Neural cell (in vitro differentiated cells): ENCODE data around the gene RAB11FIP4. TPM values are rescaled to one million over a fixed set of nuclear protein-coding genes. Genes with fewer than 3 reads are reported as not detected.

Source experiments
- H2AFZ ChIP-seq: fragments of 200-600, 300-800 bp; sonication (generic), shearing (Covaris generic); 2 replicates; pipeline ENCODE4 v1.6.0; 2014; ENCODE audit warnings: low read depth, mild to moderate bottlenecking, antibody characterized with exemption, low read length, moderate library complexity
- H3F3A ChIP-seq: fragments of 200-600 bp; shearing (Covaris generic); 2 replicates; pipeline ENCODE4 v1.6.1; 2016; ENCODE audit warnings: mild to moderate bottlenecking, moderate library complexity, mixed read lengths, antibody characterized with exemption, low read length; ENCODE audit not compliant: insufficient read depth, poor library complexity, severe bottlenecking
- H3K27ac ChIP-seq: fragments of 200-600, 300-800 bp; sonication (generic), shearing (Covaris generic); 2 replicates; pipeline ENCODE4 v1.5.1; 2014; ENCODE audit warnings: mild to moderate bottlenecking, low read length, moderate library complexity
- H3K27me3 ChIP-seq: fragments of 300-800, 200-600 bp; sonication (generic), shearing (Covaris generic); 2 replicates; pipeline ENCODE4 v1.6.0; 2014; ENCODE audit warnings: mild to moderate bottlenecking, low read depth, low read length, moderate library complexity; ENCODE audit not compliant: insufficient read depth
- H3K36me3 ChIP-seq: fragments of 300-800, 200-600 bp; sonication (generic), shearing (Covaris generic); 2 replicates; pipeline ENCODE4 v1.5.1; 2014; ENCODE audit warnings: mild to moderate bottlenecking, antibody characterized with exemption, low read length, moderate library complexity; ENCODE audit not compliant: insufficient read depth
- H3K4me2 ChIP-seq: fragments of 300-800, 200-600 bp; sonication (generic), shearing (Covaris generic); 2 replicates; pipeline ENCODE4 v1.6.0; 2014; ENCODE audit warnings: mild to moderate bottlenecking, low read length
- H3K4me3 ChIP-seq: fragments of 300-800, 200-600 bp; sonication (generic), shearing (Covaris generic); 2 replicates; pipeline ENCODE4 v1.5.1; 2014; ENCODE audit warnings: mild to moderate bottlenecking, low read length, moderate library complexity
- H3K79me2 ChIP-seq: fragments of 200-600 bp; shearing (Covaris generic); replicated peaks from 2 replicates; pipeline ENCODE4 v1.6.0; 2014; ENCODE audit warnings: mild to moderate bottlenecking, low read length, moderate library complexity; ENCODE audit not compliant: insufficient read depth
- H3K9ac ChIP-seq: fragments of 300-800, 200-600 bp; sonication (generic), shearing (Covaris generic); 2 replicates; pipeline ENCODE4 v1.6.1; 2016; ENCODE audit warnings: mild to moderate bottlenecking, low read length, mixed read lengths
- H3K9me2 ChIP-seq: fragments of 200-600 bp; shearing (Covaris generic); 2 replicates; pipeline ENCODE4 v1.6.1; 2016; ENCODE audit warnings: mild to moderate bottlenecking, low read length, mixed read lengths; ENCODE audit not compliant: insufficient read depth
- H3K9me3 ChIP-seq: fragments of 200-600, 300-800 bp; sonication (generic), shearing (Covaris generic); 2 replicates; pipeline ENCODE4 v1.6.1; 2016; ENCODE audit warnings: mild to moderate bottlenecking, mixed run types, low read length, moderate library complexity, mixed read lengths
- H4K20me1 ChIP-seq: fragments of 200-600 bp; shearing (Covaris generic); 2 replicates; pipeline ENCODE4 v1.6.1; 2016; ENCODE audit warnings: mild to moderate bottlenecking, mixed run types; ENCODE audit not compliant: insufficient read depth
- CTCF ChIP-seq: fragments of 450-650 bp; IDR thresholded peaks from 2 replicates; pipeline ENCODE4 v1.5.1; 2014; ENCODE audit warnings: antibody characterized with exemption, mild to moderate bottlenecking, moderate library complexity; ENCODE audit not compliant: poor library complexity, severe bottlenecking
- EP300 ChIP-seq: fragments of 450-650 bp; conservative IDR thresholded peaks from 2 replicates; pipeline ENCODE4 v1.6.1; 2014; ENCODE audit warnings: antibody characterized with exemption, mild to moderate bottlenecking, moderate library complexity; ENCODE audit not compliant: poor library complexity, severe bottlenecking
- EZH2 ChIP-seq: fragments of 200-600, 300-800 bp; shearing (Covaris generic), sonication (generic); IDR thresholded peaks from 2 replicates; pipeline ENCODE4 v1.6.1; 2014; ENCODE audit warnings: antibody characterized with exemption, low read length, borderline replicate concordance, mild to moderate bottlenecking; ENCODE audit not compliant: insufficient read depth, poor library complexity, severe bottlenecking
- MXI1 ChIP-seq: fragments of 450-650 bp; conservative IDR thresholded peaks from 2 replicates; pipeline ENCODE4 v1.6.1; 2014; ENCODE audit warnings: antibody characterized with exemption, mild to moderate bottlenecking; ENCODE audit not compliant: poor library complexity, severe bottlenecking
- POLR2AphosphoS5 ChIP-seq: IDR thresholded peaks from 2 replicates; pipeline ENCODE4 v1.6.1; 2012
- RAD21 ChIP-seq: fragments of 450-650 bp; conservative IDR thresholded peaks from 2 replicates; pipeline ENCODE4 v1.6.1; 2014; ENCODE audit warnings: antibody characterized with exemption, mild to moderate bottlenecking, moderate library complexity
- SMC3 ChIP-seq: fragments of 450-650 bp; conservative IDR thresholded peaks from 2 replicates; pipeline ENCODE4 v1.6.1; 2014; ENCODE audit warnings: antibody characterized with exemption, mild to moderate bottlenecking, moderate library complexity; ENCODE audit not compliant: poor library complexity
- TAF1 ChIP-seq: IDR thresholded peaks from 2 replicates; pipeline ENCODE4 v1.6.1; 2012; ENCODE audit warnings: low read depth
- polyA plus RNA-seq: library from polyadenylated mRNA; depleted of rRNA; stranded (reverse); fragments of >200 nt; gene quantifications from 2 replicates; pipeline ENCODE4 v1.2.3, GENCODE V29; 2014
- TF ChIP-seq, protein P1 (sequence below): IDR thresholded peaks from 2 replicates; pipeline ENCODE4 v1.6.1; 2012; ENCODE audit warnings: borderline replicate concordance

RAB11FIP4 gene
- polyA plus RNA-seq, 1 donor from 2014 or later, result 14.4 TPM

DNA sequence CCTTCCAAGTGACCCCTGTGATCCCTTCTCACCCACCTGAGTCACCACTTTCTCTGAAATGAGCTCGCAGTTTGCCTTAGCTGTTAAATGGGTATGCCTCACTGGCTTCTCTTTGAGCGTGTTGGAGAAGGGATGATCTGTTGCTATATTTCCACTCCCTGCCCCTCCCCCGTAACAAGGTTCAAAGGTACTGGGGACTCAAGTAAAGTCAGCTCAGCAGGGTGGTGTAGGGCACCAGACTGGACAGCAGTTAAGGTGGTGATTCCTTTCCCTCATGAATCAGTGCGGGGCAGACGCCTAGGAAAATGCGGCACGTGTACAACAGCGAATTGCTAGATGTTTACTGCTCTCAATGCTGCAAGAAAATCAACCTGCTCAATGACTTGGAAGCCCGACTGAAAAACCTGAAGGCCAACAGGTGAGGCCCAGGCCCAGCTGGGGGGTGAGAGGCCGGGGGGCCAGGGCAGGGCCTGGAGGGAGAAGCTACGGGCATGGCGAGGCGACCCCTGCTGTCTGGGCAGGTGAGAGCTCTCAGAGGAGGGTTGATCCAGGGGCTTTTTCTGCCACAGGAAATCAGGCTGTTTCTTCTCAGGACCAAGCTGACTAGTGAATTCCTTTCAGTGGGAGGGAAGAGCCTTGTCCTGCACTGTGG is 130.3 kb downstream of the RAB11FIP4 start:
- Histone ChIP-seq H3K27ac (no peak overlapping the region), H3K27me3 (no peaks in the 10 kb centered on the region), H3K79me2 (no peaks in the 10 kb centered on the region), H4K20me1 (no peaks in the 10 kb centered on the region), H3K4me3 (no peak overlapping the region), H3K9me2 (no peaks in the 10 kb centered on the region), H3K9ac (no peak overlapping the region), H3K36me3 (no peaks in the 10 kb centered on the region), H2AFZ (no peak overlapping the region), H3K4me2 (no peak overlapping the region), H3F3A (no peaks in the 10 kb centered on the region), H3K9me3 (peaks cover 3% of the 10 kb centered on the region)
- no peak for TF ChIP-seq RAD21
- no peak for TF ChIP-seq POLR2AphosphoS5
- TF ChIP-seq EP300, result no peak
- no peak for TF ChIP-seq TAF1
- TF ChIP-seq, protein P1, sequence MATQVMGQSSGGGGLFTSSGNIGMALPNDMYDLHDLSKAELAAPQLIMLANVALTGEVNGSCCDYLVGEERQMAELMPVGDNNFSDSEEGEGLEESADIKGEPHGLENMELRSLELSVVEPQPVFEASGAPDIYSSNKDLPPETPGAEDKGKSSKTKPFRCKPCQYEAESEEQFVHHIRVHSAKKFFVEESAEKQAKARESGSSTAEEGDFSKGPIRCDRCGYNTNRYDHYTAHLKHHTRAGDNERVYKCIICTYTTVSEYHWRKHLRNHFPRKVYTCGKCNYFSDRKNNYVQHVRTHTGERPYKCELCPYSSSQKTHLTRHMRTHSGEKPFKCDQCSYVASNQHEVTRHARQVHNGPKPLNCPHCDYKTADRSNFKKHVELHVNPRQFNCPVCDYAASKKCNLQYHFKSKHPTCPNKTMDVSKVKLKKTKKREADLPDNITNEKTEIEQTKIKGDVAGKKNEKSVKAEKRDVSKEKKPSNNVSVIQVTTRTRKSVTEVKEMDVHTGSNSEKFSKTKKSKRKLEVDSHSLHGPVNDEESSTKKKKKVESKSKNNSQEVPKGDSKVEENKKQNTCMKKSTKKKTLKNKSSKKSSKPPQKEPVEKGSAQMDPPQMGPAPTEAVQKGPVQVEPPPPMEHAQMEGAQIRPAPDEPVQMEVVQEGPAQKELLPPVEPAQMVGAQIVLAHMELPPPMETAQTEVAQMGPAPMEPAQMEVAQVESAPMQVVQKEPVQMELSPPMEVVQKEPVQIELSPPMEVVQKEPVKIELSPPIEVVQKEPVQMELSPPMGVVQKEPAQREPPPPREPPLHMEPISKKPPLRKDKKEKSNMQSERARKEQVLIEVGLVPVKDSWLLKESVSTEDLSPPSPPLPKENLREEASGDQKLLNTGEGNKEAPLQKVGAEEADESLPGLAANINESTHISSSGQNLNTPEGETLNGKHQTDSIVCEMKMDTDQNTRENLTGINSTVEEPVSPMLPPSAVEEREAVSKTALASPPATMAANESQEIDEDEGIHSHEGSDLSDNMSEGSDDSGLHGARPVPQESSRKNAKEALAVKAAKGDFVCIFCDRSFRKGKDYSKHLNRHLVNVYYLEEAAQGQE, result no peak
- no peak for TF ChIP-seq SMC3
- TF ChIP-seq CTCF, result no peak
- TF ChIP-seq EZH2, result no peak
- TF ChIP-seq MXI1, result no peak

GRCh38 chr17:31522284-31522931 is 130.9 kb downstream of the RAB11FIP4 start:
- no peaks in the 10 kb centered on the region for H4K20me1 ChIP-seq
- no peak overlapping the region for H3K9ac ChIP-seq
- no peak overlapping the region for H3K27ac ChIP-seq
- H3K9me3 ChIP-seq, result peaks cover 3% of the 10 kb centered on the region
- TF ChIP-seq, protein P1, result no peak
- TF ChIP-seq CTCF (no peak), RAD21 (no peak), EP300 (no peak), POLR2AphosphoS5 (no peak), EZH2 (no peak), TAF1 (no peak), SMC3 (no peak), MXI1 (no peak)
- H3K4me3 ChIP-seq, result no peak overlapping the region
- no peaks in the 10 kb centered on the region for H3K36me3 ChIP-seq
- no peaks in the 10 kb centered on the region for H3K9me2 ChIP-seq
- H3K4me2 ChIP-seq, result no peak overlapping the region
- no peak overlapping the region for H2AFZ ChIP-seq
- H3F3A ChIP-seq, result no peaks in the 10 kb centered on the region
- no peaks in the 10 kb centered on the region for H3K27me3 ChIP-seq
- no peaks in the 10 kb centered on the region for H3K79me2 ChIP-seq
